ENCODE data around the gene PDK4.

DNA sequence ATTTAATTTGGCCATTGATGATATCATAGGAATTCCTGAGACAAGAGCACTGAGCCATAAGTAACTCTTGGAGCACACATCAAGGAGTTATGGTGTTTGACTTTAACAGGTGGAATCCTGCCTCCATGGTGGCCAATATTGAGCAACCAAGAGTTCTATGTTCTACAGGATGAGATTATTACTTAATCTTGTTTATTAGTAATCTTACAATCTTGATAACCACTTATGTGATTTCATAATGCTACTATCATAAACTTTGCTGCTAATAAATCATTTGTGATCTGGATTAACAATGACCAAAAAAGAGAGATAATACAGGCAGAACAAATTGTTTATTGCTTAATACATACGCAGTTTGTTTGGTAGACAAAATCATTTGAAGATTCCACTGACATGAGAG is 27.5 kb upstream of the PDK4 start:
- no peak for TF ChIP-seq POLR2AphosphoS5 (IDR thresholded peaks at IDR 0.05)
- TF ChIP-seq EP300 (IDR thresholded peaks at IDR 0.05), result no peak
- TF ChIP-seq, protein P1, sequence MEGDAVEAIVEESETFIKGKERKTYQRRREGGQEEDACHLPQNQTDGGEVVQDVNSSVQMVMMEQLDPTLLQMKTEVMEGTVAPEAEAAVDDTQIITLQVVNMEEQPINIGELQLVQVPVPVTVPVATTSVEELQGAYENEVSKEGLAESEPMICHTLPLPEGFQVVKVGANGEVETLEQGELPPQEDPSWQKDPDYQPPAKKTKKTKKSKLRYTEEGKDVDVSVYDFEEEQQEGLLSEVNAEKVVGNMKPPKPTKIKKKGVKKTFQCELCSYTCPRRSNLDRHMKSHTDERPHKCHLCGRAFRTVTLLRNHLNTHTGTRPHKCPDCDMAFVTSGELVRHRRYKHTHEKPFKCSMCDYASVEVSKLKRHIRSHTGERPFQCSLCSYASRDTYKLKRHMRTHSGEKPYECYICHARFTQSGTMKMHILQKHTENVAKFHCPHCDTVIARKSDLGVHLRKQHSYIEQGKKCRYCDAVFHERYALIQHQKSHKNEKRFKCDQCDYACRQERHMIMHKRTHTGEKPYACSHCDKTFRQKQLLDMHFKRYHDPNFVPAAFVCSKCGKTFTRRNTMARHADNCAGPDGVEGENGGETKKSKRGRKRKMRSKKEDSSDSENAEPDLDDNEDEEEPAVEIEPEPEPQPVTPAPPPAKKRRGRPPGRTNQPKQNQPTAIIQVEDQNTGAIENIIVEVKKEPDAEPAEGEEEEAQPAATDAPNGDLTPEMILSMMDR (IDR thresholded peaks at IDR 0.05), result no peak
- no peak for TF ChIP-seq POLR2A (IDR thresholded peaks at IDR 0.05)

Measured in stomach (tissue), 4 donors.